GM19025 (cell line): ENCODE data around the gene ADTRP.

ENCODE experiments used
- ATAC-seq: cut with Tn5 transposase; IDR thresholded peaks from one replicate; pipeline ENCODE4 v1.9.1; 2021; ENCODE audit warnings: mild to moderate bottlenecking, low read depth, moderate library complexity; ENCODE audit not compliant: unreplicated experiment

Gene ADTRP

GRCh38 chr6:11761744-11762620 is 16.6 kb downstream of the ADTRP start:
- no peak for ATAC-seq

GRCh38 chr6:11760015-11760473 is 18.6 kb downstream of the ADTRP start:
- no peak for ATAC-seq

DNA sequence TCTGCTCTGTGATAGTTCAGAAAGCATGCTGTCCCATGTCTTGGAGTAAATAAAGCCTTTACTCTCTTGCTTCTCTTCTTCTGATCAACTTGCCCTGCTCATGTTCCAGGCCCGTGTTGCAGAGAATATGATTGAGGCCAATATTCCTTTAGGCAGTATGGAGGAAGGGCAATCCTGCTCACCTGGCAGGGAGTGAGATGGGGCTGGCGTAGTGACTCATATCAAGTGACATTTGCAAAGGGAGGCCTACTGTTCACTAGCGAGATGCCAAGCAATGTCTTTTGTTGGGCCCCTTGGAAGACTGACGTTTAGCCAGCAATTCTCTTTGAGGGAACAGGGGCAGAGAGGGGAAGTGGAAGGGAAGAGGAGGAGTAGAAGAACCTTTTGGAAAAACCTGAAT is 19.7 kb downstream of the ADTRP start:
- ATAC-seq = no peak

DNA sequence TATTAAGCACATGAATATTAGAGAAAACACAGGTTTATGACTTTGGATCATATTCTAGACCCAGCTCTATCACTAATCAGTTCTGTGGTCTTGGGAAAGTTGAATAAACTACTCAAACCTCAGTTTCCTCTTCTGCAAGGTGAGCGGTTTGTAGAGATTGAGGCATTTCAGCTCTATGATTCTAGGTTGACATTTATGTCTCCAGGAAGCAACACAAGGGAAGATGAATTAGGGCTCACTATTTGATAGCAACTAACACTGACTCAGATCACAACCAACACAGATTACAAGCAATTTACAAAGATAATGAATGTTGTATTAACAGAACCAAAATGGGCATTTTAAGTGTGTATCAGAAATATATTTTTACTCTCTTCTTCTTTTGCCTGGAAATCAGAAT is 21.9 kb downstream of the ADTRP start:
- no peak for ATAC-seq

DNA sequence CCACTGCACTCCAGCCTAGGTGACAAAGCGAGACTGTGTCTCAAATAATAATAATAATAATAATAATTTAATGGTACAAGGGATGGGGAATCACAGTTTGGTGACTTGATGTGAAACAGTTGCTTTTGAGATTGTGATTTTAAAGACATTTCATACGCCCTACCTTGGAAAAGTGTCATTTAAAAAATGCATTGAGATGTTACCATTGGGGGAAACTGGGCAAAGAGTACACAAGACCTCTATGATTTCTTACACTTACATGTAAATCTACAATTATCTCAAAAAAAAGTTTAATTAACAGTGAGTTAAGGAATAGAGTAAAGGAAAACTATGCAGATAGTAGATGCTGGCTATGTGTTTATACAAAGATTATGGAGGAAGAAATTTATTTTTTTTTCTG is 22.3 kb downstream of the ADTRP start:
- ATAC-seq = no peak

DNA sequence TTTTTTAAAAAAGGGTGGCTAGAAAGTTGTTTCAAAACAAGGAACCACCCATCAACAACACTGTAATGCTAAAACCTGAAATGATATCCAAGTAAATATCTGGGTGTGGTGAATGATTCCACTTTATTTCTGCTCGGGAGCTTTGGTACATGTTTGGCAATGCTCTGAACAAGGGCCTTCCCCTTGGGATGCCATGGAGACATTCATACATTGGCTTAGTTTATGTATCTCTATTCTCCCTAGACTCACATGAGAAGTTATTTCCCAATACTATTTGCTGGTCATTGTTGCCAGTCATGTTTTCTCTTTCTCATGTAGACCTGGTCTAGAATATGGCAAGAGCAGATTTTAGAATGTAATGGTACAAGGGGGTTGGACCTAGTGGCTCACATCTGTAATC is 22.9 kb downstream of the ADTRP start:
- no peak for ATAC-seq

DNA sequence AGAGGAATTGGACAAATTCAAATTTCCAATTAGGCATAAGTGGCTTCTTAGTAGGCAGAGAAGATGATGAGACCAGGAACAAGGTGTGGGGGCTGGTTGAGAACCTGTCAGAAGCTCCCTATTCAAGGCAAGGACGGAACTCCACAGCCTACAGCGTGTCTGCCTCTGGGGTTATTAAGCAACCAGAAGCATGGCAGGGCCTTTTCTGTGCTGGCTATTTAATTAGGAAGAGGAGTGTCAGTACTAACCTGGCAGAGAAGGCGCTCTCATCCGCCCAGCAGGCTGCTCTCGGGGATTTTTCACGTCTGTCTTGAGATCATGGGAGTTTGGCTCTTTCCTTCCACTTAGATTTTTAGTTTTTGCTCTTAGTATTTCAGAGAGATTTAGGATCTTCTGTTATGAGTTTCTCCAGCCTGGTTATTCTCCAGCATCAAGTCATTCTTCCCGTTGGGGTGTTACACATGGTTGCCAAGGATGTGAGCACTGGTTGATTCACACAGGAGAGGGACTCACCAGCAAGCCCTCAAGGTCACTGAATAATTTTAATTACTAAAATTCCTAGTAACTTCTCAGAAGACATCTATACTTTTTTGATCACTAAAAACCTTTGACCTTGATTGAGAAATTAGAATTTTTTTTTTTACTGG is 23.9 kb downstream of the ADTRP start:
- no peak for ATAC-seq

DNA sequence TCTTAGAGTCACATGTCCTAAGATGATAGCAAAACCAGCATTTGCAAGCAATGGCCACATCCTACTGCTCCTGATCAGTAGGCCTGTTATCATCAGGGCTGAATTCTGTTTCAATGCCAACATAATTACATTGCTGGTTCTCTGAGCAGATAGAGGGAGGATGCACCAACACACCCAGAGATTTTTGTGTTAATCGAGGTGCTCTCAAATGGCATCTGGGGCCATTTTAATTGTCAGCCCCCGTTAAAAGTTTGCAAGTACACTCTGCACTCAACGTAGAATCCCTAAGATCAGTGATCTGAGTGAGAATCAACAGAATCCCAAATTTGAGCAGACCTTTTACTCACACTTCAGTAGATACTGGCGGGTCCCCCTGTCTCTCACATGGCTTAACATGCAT is 24.8 kb downstream of the ADTRP start:
- no peak for ATAC-seq

DNA sequence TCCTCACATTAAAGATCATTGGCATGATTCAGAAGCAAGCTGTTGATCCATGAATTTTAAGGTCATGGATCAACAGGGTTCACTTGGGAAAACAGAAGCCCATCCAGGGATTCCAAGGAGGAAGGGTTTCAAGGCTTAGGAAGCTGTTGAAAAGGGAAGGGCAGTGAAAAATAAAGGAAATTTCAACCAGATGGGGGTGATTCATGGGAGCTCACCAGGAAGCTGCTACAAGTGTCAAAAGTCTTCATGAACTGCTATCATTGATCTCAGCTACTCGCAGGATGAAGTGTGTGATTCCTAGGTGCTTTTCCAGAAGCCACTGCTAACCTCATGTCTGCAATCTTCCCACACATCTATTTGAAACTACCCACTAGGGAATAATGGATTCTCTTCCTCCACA is 26.2 kb downstream of the ADTRP start:
- ATAC-seq = no peak

DNA sequence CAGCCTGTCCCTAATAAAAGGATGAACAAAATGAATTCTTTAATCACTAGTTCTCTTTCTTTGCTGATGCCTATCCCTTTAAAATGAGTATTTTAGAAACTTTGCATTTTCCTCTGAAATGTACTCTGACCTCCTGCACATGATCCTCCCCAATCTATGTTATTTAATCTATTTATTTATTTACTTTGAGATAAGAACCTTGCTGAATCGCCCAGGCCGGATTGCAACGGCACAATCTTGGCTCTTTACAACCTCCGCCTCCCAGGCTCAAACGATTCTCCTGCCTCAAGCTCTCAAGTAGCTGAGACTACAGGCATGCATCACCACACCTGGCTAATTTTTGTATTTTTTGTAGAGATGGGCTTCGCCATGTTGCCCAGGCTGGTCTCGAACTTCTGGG is 27.9 kb downstream of the ADTRP start:
- ATAC-seq = no peak

GRCh38 chr6:11748591-11749210 is 29.9 kb downstream of the ADTRP start:
- ATAC-seq = no peak

- ATAC-seq = no peak
Measured at GRCh38 chr6:11747021-11747420, 31.6 kb downstream of the ADTRP start.

DNA sequence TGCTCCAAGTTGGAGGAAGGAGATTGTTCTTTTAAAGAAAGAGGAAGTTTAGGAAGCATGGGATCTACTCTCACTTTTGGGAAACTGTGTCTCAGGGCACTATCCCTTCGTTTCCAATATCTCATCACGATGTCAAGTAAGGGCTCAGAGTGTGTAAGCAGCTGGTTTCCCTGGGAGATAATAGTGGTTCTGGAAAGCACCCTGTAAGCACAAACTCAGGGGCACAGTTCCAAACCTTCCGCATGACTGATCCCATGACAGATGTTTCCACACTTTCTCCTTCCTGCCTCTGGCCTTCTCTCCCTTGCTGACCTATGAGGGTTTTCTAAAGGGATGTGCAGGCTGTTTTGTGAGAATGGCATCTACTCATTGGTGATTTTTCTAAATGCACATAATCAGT is 33.9 kb downstream of the ADTRP start:
- no peak for ATAC-seq

DNA sequence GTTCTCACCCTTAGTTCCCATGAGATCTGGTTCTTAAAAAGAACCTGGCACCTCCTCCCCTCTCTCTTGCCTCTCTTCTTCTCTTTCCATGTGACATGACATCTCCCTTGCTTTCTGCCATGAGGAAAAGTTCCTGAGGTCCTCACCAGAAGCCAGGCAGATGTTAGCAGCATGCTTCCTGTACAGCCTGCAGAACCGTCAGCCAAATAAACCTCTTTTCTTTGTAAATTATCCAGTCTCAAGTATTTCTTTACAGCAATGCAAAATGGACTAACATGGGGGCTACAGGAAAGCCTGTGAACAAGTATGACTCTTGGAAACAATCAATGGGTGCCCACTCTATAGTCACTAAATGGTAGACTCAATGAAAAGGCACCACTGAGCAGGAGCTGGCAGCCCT is 34.5 kb downstream of the ADTRP start:
- ATAC-seq = no peak

GRCh38 chr6:11740875-11741274 is 37.7 kb downstream of the ADTRP start:
- ATAC-seq = no peak

- ATAC-seq = no peak
Measured at GRCh38 chr6:11738661-11739375, 39.8 kb downstream of the ADTRP start.

DNA sequence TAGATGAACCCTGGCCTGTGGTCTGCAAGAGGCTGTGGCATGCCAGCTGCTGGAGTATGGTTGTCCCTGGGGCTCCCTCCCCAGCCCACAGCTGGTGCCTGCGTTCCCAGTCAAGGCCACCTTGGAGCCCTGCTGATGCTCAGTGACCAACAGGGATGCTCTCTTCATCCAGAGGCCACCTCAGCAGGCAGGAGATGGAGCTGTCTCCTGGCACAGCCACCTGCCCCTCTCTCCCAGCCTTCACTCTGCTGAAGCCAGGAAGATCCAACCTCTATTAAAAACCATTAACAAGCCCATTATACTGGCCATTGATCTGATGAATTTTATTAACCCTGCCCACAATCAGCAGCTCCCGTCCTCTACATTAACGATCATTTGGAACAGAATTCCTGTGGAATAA is 40.4 kb downstream of the ADTRP start:
- no peak for ATAC-seq

GRCh38 chr6:11736601-11737000 is 42.0 kb downstream of the ADTRP start:
- no peak for ATAC-seq

- ATAC-seq = no peak
Measured at GRCh38 chr6:11734861-11735613, 43.6 kb downstream of the ADTRP start.

DNA sequence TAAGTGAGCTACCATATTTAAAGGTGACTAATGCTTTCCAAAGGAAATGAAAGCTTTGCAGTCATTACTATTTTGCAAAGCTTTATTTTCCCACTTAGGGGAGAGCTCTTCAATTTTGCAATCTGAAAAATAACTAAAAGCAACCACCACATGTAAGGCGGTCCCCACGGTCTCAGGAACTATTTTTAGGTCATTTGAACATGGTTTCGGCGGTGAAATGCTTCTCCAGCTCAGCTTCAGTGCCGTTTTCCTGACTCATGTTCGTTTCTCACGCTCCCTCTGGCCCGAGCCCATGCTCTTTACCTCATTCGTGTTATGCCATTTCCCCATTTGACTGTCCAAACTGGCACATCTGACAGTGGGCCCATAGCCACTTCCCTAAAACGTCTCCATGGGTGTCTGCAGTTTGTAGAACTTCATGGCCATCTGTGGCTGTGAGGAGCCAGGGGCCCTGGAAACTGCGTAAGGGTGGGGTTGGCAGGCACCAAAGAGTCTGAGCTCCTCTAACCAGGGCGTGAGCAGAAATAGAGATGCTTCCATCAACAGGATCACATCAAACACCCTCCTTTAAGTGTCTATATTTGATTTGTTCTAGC is 46.5 kb downstream of the ADTRP start:
- ATAC-seq = peak; percentile 70
